SK-N-SH (cell line): ENCODE data around the gene TOX2. TPM values are rescaled to one million over a fixed set of nuclear protein-coding genes. Genes with fewer than 3 reads are reported as not detected.
A peak's percentile ranks its signal among the peaks of the same experiment; 100 is the strongest.

Experiments
- CTCF ChIA-PET: fragments of 300-600, 350-600 bp; formaldehyde crosslinking; extraction: SDS; loops from one replicate; lab custom pipeline; 2021; lab: Yijun Ruan, JAX
- POLR2A ChIA-PET: fragments of 350-600 bp; sonication (Branson Sonifier 250); formaldehyde crosslinking; extraction: SDS; loops from one replicate; lab custom pipeline; 2020; ENCODE audit warnings: antibody characterized with exemption, inconsistent platforms; lab: Yijun Ruan, JAX
- DNase-seq: peaks from one replicate; pipeline ENCODE4 v3.0.0; 2012
- H2AFZ ChIP-seq: fragments of 200-600 bp; sonication (generic); 2 replicates; pipeline ENCODE4 v1.8.1; 2016; ENCODE audit warnings: antibody characterized with exemption, mild to moderate bottlenecking, low read depth
- H3F3A ChIP-seq: fragments of 200-600 bp; sonication (generic); replicated peaks from 2 replicates; pipeline ENCODE3; 2016; ENCODE audit warnings: antibody characterized with exemption, mild to moderate bottlenecking; ENCODE audit not compliant: insufficient read depth
- H3K27ac ChIP-seq, 2 experiments: fragments of 200-500 bp in 1 of 2; fragments of 200-600 bp in 1 of 2; sonication (Bioruptor generic) in 1 of 2; sonication (generic), shearing (Covaris generic) in 1 of 2; 2 replicates each; pipeline versions ENCODE4 v1.5.1 to v1.6.1; 2014 to 2016; ENCODE audit warnings: low read depth in 2 of 2, inconsistent platforms in 1 of 2, low read length in 1 of 2, mild to moderate bottlenecking in 1 of 2, mixed read lengths in 1 of 2
- H3K27me3 ChIP-seq: fragments of 200-600 bp; sonication (generic), shearing (Covaris generic); 2 replicates; pipeline ENCODE4 v1.6.1; 2016; ENCODE audit warnings: mixed run types; ENCODE audit not compliant: insufficient read depth
- H3K36me3 ChIP-seq, 2 experiments: fragments of 200-500 bp in 1 of 2; fragments of 200-600 bp in 1 of 2; sonication (Bioruptor generic) in 1 of 2; sonication (generic) in 1 of 2; replicated peaks in 1 of 2; 2 replicates each; pipeline versions ENCODE3 to v1.5.1; 2014 to 2016; ENCODE audit warnings: low read length in 1 of 2, mild to moderate bottlenecking in 1 of 2; ENCODE audit not compliant: insufficient read depth in 2 of 2, control insufficient read depth in 1 of 2
- H3K4me1 ChIP-seq, 2 experiments: fragments of 200-500 bp in 1 of 2; fragments of 200-600 bp in 1 of 2; sonication (Bioruptor generic) in 1 of 2; sonication (generic), shearing (Covaris generic) in 1 of 2; 2 replicates each; pipeline versions ENCODE4 v1.5.1 to v1.6.1; 2014 to 2016; ENCODE audit warnings: low read depth in 1 of 2, low read length in 1 of 2, mixed run types in 1 of 2; ENCODE audit not compliant: insufficient read depth in 2 of 2, control insufficient read depth in 1 of 2
- H3K4me2 ChIP-seq: fragments of 200-600 bp; sonication (generic), shearing (Covaris generic); 2 replicates; pipeline ENCODE4 v1.6.1; 2017; ENCODE audit warnings: mixed run types
- H3K4me3 ChIP-seq, 2 experiments: fragments of 200-500 bp in 1 of 2; fragments of 200-600 bp in 1 of 2; sonication (Bioruptor generic) in 1 of 2; sonication (generic), shearing (Covaris generic) in 1 of 2; 2 replicates each; pipeline versions ENCODE4 v1.5.1 to v1.8.1; 2014 to 2016; ENCODE audit warnings: low read depth in 2 of 2, inconsistent platforms in 1 of 2, low read length in 1 of 2, mild to moderate bottlenecking in 1 of 2, mixed read lengths in 1 of 2, moderate library complexity in 1 of 2
- H3K79me2 ChIP-seq: fragments of 200-600 bp; sonication (generic); 2 replicates; pipeline ENCODE4 v1.8.1; 2017; ENCODE audit warnings: mild to moderate bottlenecking; ENCODE audit not compliant: insufficient read depth
- H3K9ac ChIP-seq: fragments of 200-600 bp; sonication (generic); 2 replicates; pipeline ENCODE4 v1.6.1; 2017; ENCODE audit warnings: mixed run types
- H3K9me2 ChIP-seq: fragments of 200-600 bp; sonication (generic); 2 replicates; pipeline ENCODE4 v1.6.1; 2017; ENCODE audit warnings: mixed run types
- H3K9me3 ChIP-seq: fragments of 200-600 bp; sonication (generic); 2 replicates; pipeline ENCODE4 v1.6.1; 2017; ENCODE audit warnings: mixed run types, mild to moderate bottlenecking, moderate library complexity
- H4K20me1 ChIP-seq: fragments of 200-600 bp; sonication (generic); 2 replicates; pipeline ENCODE4 v1.6.1; 2017; ENCODE audit warnings: mild to moderate bottlenecking, mixed run types; ENCODE audit not compliant: insufficient read depth
- CHD2 ChIP-seq: fragments of 150-350 bp; IDR thresholded peaks from 2 replicates; pipeline ENCODE4 v1.6.1; 2018; ENCODE audit warnings: low read length; ENCODE audit not compliant: partially characterized antibody
- ELF1 ChIP-seq: IDR thresholded peaks from 2 replicates; pipeline ENCODE4 v1.4.0; 2012
- EZH2phosphoT487 ChIP-seq: fragments of 200-600 bp; sonication (generic); IDR thresholded peaks from 2 replicates; pipeline ENCODE4 v1.6.1; 2017; ENCODE audit warnings: low read depth, mixed run types, mild to moderate bottlenecking, antibody characterized with exemption, moderate library complexity, borderline replicate concordance
- FOSL2 ChIP-seq: IDR thresholded peaks from 2 replicates; pipeline ENCODE4 v1.4.0; 2012; ENCODE audit warnings: low read depth, mild to moderate bottlenecking, moderate library complexity, borderline replicate concordance
- GABPA ChIP-seq: IDR thresholded peaks from 2 replicates; pipeline ENCODE4 v1.4.0; 2012; ENCODE audit warnings: low read depth, mild to moderate bottlenecking
- JUND ChIP-seq: IDR thresholded peaks from 2 replicates; pipeline ENCODE4 v1.4.0; 2012
- MAX ChIP-seq: IDR thresholded peaks from 2 replicates; pipeline ENCODE4 v1.4.0; 2012; ENCODE audit warnings: low read depth
- MEF2A ChIP-seq: IDR thresholded peaks from 2 replicates; pipeline ENCODE4 v1.4.0; 2012; ENCODE audit warnings: low read depth, borderline replicate concordance
- NFIC ChIP-seq: IDR thresholded peaks from 2 replicates; pipeline ENCODE4 v1.4.0; 2012; ENCODE audit warnings: borderline replicate concordance
- NRF1 ChIP-seq: IDR thresholded peaks from 2 replicates; pipeline ENCODE4 v1.6.1; 2012; ENCODE audit warnings: low read depth, mild to moderate bottlenecking, low read length
- PBX3 ChIP-seq: IDR thresholded peaks from 2 replicates; pipeline ENCODE4; 2012
- RAD21 ChIP-seq: IDR thresholded peaks from 2 replicates; pipeline ENCODE4 v1.6.1; 2012; ENCODE audit warnings: mild to moderate bottlenecking, low read length
- REST ChIP-seq: IDR thresholded peaks from 2 replicates; pipeline ENCODE4 v1.6.1; 2012; ENCODE audit warnings: mild to moderate bottlenecking, low read depth, low read length, moderate library complexity
- RFX5 ChIP-seq: IDR thresholded peaks from 2 replicates; pipeline ENCODE4 v1.6.1; 2012; ENCODE audit warnings: mild to moderate bottlenecking, improper control_type of control experiment, low read length
- RXRA ChIP-seq: IDR thresholded peaks from 2 replicates; pipeline ENCODE4 v1.4.0; 2012; ENCODE audit warnings: low read depth, mild to moderate bottlenecking, borderline replicate concordance
- SIN3A ChIP-seq: IDR thresholded peaks from 2 replicates; pipeline ENCODE4 v1.6.1; 2012; ENCODE audit warnings: low read depth, mild to moderate bottlenecking, low read length, moderate library complexity, borderline replicate concordance
- SMC3 ChIP-seq: IDR thresholded peaks from 2 replicates; pipeline ENCODE4 v1.6.1; 2012; ENCODE audit warnings: low read depth, low read length, improper control_type of control experiment
- TAF1 ChIP-seq: IDR thresholded peaks from 2 replicates; pipeline ENCODE4 v1.6.1; 2012; ENCODE audit warnings: low read depth, mild to moderate bottlenecking, low read length, moderate library complexity, borderline replicate concordance
- TEAD4 ChIP-seq: IDR thresholded peaks from 2 replicates; pipeline ENCODE4 v1.4.0; 2012; ENCODE audit warnings: mild to moderate bottlenecking, borderline replicate concordance; ENCODE audit not compliant: insufficient read depth
- YY1 ChIP-seq: IDR thresholded peaks from 2 replicates; pipeline ENCODE4 v1.4.0; 2012; ENCODE audit warnings: low read depth, mild to moderate bottlenecking
- ZBTB33 ChIP-seq: IDR thresholded peaks from 2 replicates; pipeline ENCODE4 v1.4.0; 2012; ENCODE audit warnings: low read depth, borderline replicate concordance
- WGBS: methylation state at CpG from one replicate; pipeline ENCODE4 v1.1.6; 2017; ENCODE audit warnings: low lambda C conversion rate; 5-methylcytosine and 5-hydroxymethylcytosine counted together
- polyA plus RNA-seq, 3 experiments: library from polyadenylated mRNA; depleted of rRNA; stranded (reverse); fragments of >200 nt; gene quantifications; 2 replicates each; pipeline ENCODE4 v1.2.3, GENCODE V29; 2012
- TF ChIP-seq, protein P1 (sequence below): fragments of 150-350 bp; IDR thresholded peaks from 2 replicates; pipeline ENCODE4 v1.6.1; 2016; ENCODE audit warnings: mild to moderate bottlenecking, low read depth, low read length

Gene TOX2
- polyA plus RNA-seq, 1 of the 3 experiments (the other 2 are of a cell fraction) = 15.4 TPM

- DNase-seq = peak; percentile 61
- POLR2A ChIA-PET = interaction anchor here (0.6 to 2.2 kb wide), 7 partner anchors 8 to 561 kb away, joined by 3 to 8 read pairs (median 5); partner anchors contain the start of gene SRSF6
- H3K27ac ChIP-seq = peak overlapping the region; percentile 72 to 96
- TF ChIP-seq RXRA = peak; percentile 88
- TF ChIP-seq JUND = peak; percentile 51; the same call in 1 of the 2 replicates
- peak; percentile 90 for TF ChIP-seq NFIC
- TF ChIP-seq TAF1 = no peak
- TF ChIP-seq SMC3 = peak; percentile 18; the same call in 1 of the 2 replicates
- TF ChIP-seq GABPA = no peak
- peak; percentile 65; the same call in 1 of the 2 replicates for TF ChIP-seq FOSL2
- TF ChIP-seq NRF1 = no peak
- TF ChIP-seq MEF2A = no peak
- TF ChIP-seq REST = no peak
- peak; percentile 80 for TF ChIP-seq CHD2
- no peak for TF ChIP-seq PBX3
- peak; percentile 7; the same call in 1 of the 2 replicates for TF ChIP-seq RFX5
- TF ChIP-seq ELF1 = no peak
- TF ChIP-seq TEAD4 = no peak
- no peak for TF ChIP-seq ZBTB33
- TF ChIP-seq SIN3A = no peak; the same call in 1 of the 2 replicates
- no peak for TF ChIP-seq EZH2phosphoT487
- TF ChIP-seq, protein P1, sequence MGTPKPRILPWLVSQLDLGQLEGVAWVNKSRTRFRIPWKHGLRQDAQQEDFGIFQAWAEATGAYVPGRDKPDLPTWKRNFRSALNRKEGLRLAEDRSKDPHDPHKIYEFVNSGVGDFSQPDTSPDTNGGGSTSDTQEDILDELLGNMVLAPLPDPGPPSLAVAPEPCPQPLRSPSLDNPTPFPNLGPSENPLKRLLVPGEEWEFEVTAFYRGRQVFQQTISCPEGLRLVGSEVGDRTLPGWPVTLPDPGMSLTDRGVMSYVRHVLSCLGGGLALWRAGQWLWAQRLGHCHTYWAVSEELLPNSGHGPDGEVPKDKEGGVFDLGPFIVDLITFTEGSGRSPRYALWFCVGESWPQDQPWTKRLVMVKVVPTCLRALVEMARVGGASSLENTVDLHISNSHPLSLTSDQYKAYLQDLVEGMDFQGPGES = no peak
- 0 out of 2 replicates have a peak, but pooled peaks have one; percentile 52 for TF ChIP-seq YY1
- peak; percentile 32 for TF ChIP-seq RAD21
- 0 out of 2 replicates have a peak, but pooled peaks have one; percentile 14 for TF ChIP-seq MAX
These were observed 103.7 kb downstream of the TOX2 start for GRCh38 chr20:44018259-44018941.

More at GRCh38 chr20:44018259-44018941, 103.7 kb downstream of the TOX2 start:
- H3K27me3 ChIP-seq = no peaks in the 10 kb centered on the region
- H3F3A ChIP-seq = peaks cover 5% of the 10 kb centered on the region
- H3K9ac ChIP-seq = peak overlapping the region; percentile 20
- CTCF ChIA-PET = interaction anchor here (0.7 to 2.6 kb wide), 12 partner anchors 7 to 269 kb away, joined by 3 to 12 read pairs (median 5); no protein-coding TSS in a partner anchor
- peaks cover 37 to 76% of the 10 kb centered on the region in 2 experiments for H3K4me1 ChIP-seq
- H3K36me3 ChIP-seq = no peaks in the 10 kb centered on the region
- no peaks in the 10 kb centered on the region for H3K9me2 ChIP-seq
- peak overlapping the region; percentile 16 to 24; a peak in 3 of 4 replicates for H3K4me3 ChIP-seq
- H4K20me1 ChIP-seq = no peaks in the 10 kb centered on the region
- H2AFZ ChIP-seq = peak overlapping the region; percentile 71
- no peaks in the 10 kb centered on the region for H3K9me3 ChIP-seq
- no peaks in the 10 kb centered on the region for H3K79me2 ChIP-seq
- WGBS = 31% methylated on average over 15 of the region's 15 CpGs
- peak overlapping the region; percentile 65 for H3K4me2 ChIP-seq
